Activated CD8-positive, alpha-beta memory T cell treated with anti-CD3 and anti-CD28 coated beads for 48 hours (primary cell): ENCODE results near the gene CIT.
"Not testable (repeated sequence)": the region's sequence is repeated elsewhere in the genome, so short reads cannot be mapped to it uniquely, and the experiment has no call there.

Experiments
- DNase-seq, 3 experiments: peaks; one replicate each; pipeline ENCODE4 v3.0.0-alpha.2; 2020; ENCODE audit warnings: low read depth in 2 of 3, low spot score in 2 of 3

The CIT gene

GRCh38 chr12:119658166-119658565 is 219.0 kb downstream of the CIT start:
- not testable (repeated sequence) for DNase-seq

- not testable (repeated sequence) for DNase-seq
These were observed 220.1 kb downstream of the CIT start for GRCh38 chr12:119657001-119657400.

- no peak for DNase-seq
These were observed 224.5 kb downstream of the CIT start for GRCh38 chr12:119652665-119653064.

GRCh38 chr12:119649202-119649808 is 227.8 kb downstream of the CIT start:
- DNase-seq: no peak

GRCh38 chr12:119645535-119646059 is 231.5 kb downstream of the CIT start:
- DNase-seq: no peak

GRCh38 chr12:119644930-119645329 is 232.2 kb downstream of the CIT start:
- no peak for DNase-seq

- DNase-seq: no peak
These were observed 234.1 kb downstream of the CIT start for GRCh38 chr12:119642986-119643385.
